H1 (cell line): ENCODE data around the gene CENPV. TPM values are rescaled to one million over a fixed set of nuclear protein-coding genes. Genes with fewer than 3 reads are reported as not detected.
"Not testable (repeated sequence)": the region's sequence is repeated elsewhere in the genome, so short reads cannot be mapped to it uniquely, and the experiment has no call there.

Source experiments
- CTCF ChIA-PET: fragments of 300-600 bp; sonication (Branson Sonifier 250); formaldehyde crosslinking; loops from one replicate; lab custom pipeline; 2021; ENCODE audit not compliant: partially characterized antibody; lab: Charles Lee
- POLR2A ChIA-PET: fragments of 300-600 bp; sonication (Branson Sonifier 250); formaldehyde crosslinking; loops from one replicate; lab custom pipeline; 2021; ENCODE audit warnings: inconsistent platforms; ENCODE audit not compliant: partially characterized antibody; lab: Charles Lee
- DNase-seq, 2 experiments: peaks; one replicate each; pipeline versions ENCODE4 v3.0.0 to v3.0.0-alpha.2; 2010 to 2022; ENCODE audit warnings: low spot score in 2 of 2, low read depth in 1 of 2, mixed read lengths in 1 of 2
- FAIRE-seq: peaks from 2 replicates; lab custom pipeline; 2011; peaks lifted over from hg19 to GRCh38; lab: Jason Lieb, UNC
- H2AFZ ChIP-seq: 2 replicates; pipeline ENCODE4 v1.8.1; 2012; ENCODE audit warnings: low read length, inconsistent platforms
- H2AK5ac ChIP-seq: 2 replicates; pipeline ENCODE4 v1.6.1; 2013; ENCODE audit warnings: low read depth, low read length
- H2BK120ac ChIP-seq: replicated peaks from 2 replicates; pipeline ENCODE3; 2013; ENCODE audit warnings: low read depth, low read length, inconsistent platforms
- H2BK12ac ChIP-seq: 2 replicates; pipeline ENCODE4 v1.6.1; 2013; ENCODE audit warnings: low read depth, low read length
- H2BK15ac ChIP-seq: 2 replicates; pipeline ENCODE4 v1.6.1; 2013; ENCODE audit warnings: low read length
- H2BK20ac ChIP-seq: 2 replicates; pipeline ENCODE4 v1.6.1; 2013; ENCODE audit warnings: low read length
- H2BK5ac ChIP-seq: 2 replicates; pipeline ENCODE4 v1.6.1; 2013; ENCODE audit warnings: low read depth, low read length
- H3K14ac ChIP-seq: 2 replicates; pipeline ENCODE4 v1.6.1; 2013; ENCODE audit warnings: inconsistent platforms; ENCODE audit not compliant: insufficient read length
- H3K18ac ChIP-seq: 2 replicates; pipeline ENCODE4 v1.6.1; 2013; ENCODE audit warnings: low read length; ENCODE audit errors: extremely low read depth
- H3K23ac ChIP-seq: 2 replicates; pipeline ENCODE4 v1.6.1; 2013; ENCODE audit warnings: inconsistent platforms; ENCODE audit not compliant: insufficient read length
- H3K23me2 ChIP-seq: 2 replicates; pipeline ENCODE4 v1.6.1; 2013; ENCODE audit warnings: low read depth, low read length
- H3K27ac ChIP-seq: 2 replicates; pipeline ENCODE4 v1.6.1; 2011; ENCODE audit warnings: low read depth, low read length, inconsistent platforms
- H3K27me3 ChIP-seq, 4 experiments: replicated peaks in 1 of 4; 1 replicate in 1 of 4; 2 replicates in 3 of 4; pipeline versions ENCODE4 v1.6.1 to v1.8.1; 2011 to 2013; ENCODE audit warnings: low read length in 3 of 4, mild to moderate bottlenecking in 3 of 4, inconsistent platforms in 2 of 4, mixed read lengths in 2 of 4, moderate library complexity in 1 of 4; ENCODE audit not compliant: control insufficient read depth in 3 of 4, insufficient read depth in 3 of 4; ENCODE audit errors: extremely low read depth in 1 of 4
- H3K36me3 ChIP-seq, 4 experiments: 2 replicates each; pipeline versions ENCODE4 v1.6.1 to v1.8.1; 2011 to 2013; ENCODE audit warnings: mild to moderate bottlenecking in 4 of 4, low read length in 3 of 4, moderate library complexity in 2 of 4, control low read depth in 1 of 4, inconsistent platforms in 1 of 4; ENCODE audit not compliant: insufficient read depth in 4 of 4, control insufficient read depth in 2 of 4
- H3K4ac ChIP-seq: replicated peaks from 2 replicates; pipeline ENCODE3; 2013; ENCODE audit warnings: low read length, low read depth, mixed read lengths, inconsistent platforms; ENCODE audit not compliant: insufficient read length
- H3K4me1 ChIP-seq, 4 experiments: replicated peaks in 1 of 4; 1 replicate in 1 of 4; 2 replicates in 3 of 4; pipeline versions ENCODE4 v1.6.1 to v1.8.1; 2011 to 2013; ENCODE audit warnings: low read length in 3 of 4, inconsistent platforms in 2 of 4, mixed read lengths in 1 of 4; ENCODE audit not compliant: insufficient read depth in 4 of 4, control insufficient read depth in 3 of 4
- H3K4me2 ChIP-seq, 2 experiments: 2 replicates each; pipeline versions ENCODE4 v1.6.1 to v1.8.1; 2011 to 2013; ENCODE audit warnings: low read depth in 2 of 2, low read length in 2 of 2, control low read depth in 1 of 2, inconsistent platforms in 1 of 2, mild to moderate bottlenecking in 1 of 2; ENCODE audit not compliant: insufficient read depth in 1 of 2
- H3K4me3 ChIP-seq, 4 experiments: fragments of 200-600, 300-600 bp in 1 of 4; sonication (generic), shearing (Covaris generic), sonication (Bioruptor Twin) in 1 of 4; 2 replicates each; pipeline versions ENCODE4 v1.5.1 to v1.8.1; 2011 to 2016; ENCODE audit warnings: low read length in 4 of 4, low read depth in 3 of 4, control low read depth in 2 of 4, inconsistent platforms in 2 of 4, mild to moderate bottlenecking in 2 of 4, mixed read lengths in 1 of 4, moderate library complexity in 1 of 4; ENCODE audit not compliant: insufficient read depth in 2 of 4; ENCODE audit errors: extremely low read depth in 1 of 4
- H3K56ac ChIP-seq: replicated peaks from 2 replicates; pipeline ENCODE3; 2013; ENCODE audit warnings: low read depth, mild to moderate bottlenecking, mixed read lengths, low read length, inconsistent platforms; ENCODE audit not compliant: insufficient read length
- H3K79me1 ChIP-seq: 2 replicates; pipeline ENCODE4 v1.6.1; 2013; ENCODE audit warnings: low read depth, low read length, control low read depth
- H3K79me2 ChIP-seq, 2 experiments: 2 replicates each; pipeline versions ENCODE4 v1.6.1 to v1.8.1; 2012 to 2013; ENCODE audit warnings: low read length in 2 of 2, mild to moderate bottlenecking in 2 of 2, inconsistent platforms in 1 of 2; ENCODE audit not compliant: insufficient read depth in 2 of 2, control insufficient read depth in 1 of 2
- H3K9ac ChIP-seq, 4 experiments: replicated peaks in 1 of 4; 1 replicate in 1 of 4; 2 replicates in 3 of 4; pipeline versions ENCODE4 v1.6.1 to v1.8.1; 2011 to 2013; ENCODE audit warnings: low read depth in 3 of 4, low read length in 3 of 4, control low read depth in 2 of 4, mild to moderate bottlenecking in 2 of 4, moderate library complexity in 2 of 4, inconsistent platforms in 1 of 4; ENCODE audit errors: extremely low read depth in 1 of 4
- H3K9me3 ChIP-seq, 2 experiments: 2 replicates each; pipeline versions ENCODE4 v1.6.1 to v1.8.1; 2012 to 2013; ENCODE audit warnings: mild to moderate bottlenecking in 2 of 2, moderate library complexity in 2 of 2, control low read depth in 1 of 2, inconsistent platforms in 1 of 2, low read depth in 1 of 2, low read length in 1 of 2, mixed read lengths in 1 of 2; ENCODE audit not compliant: insufficient read depth in 2 of 2
- H4K20me1 ChIP-seq, 2 experiments: replicated peaks in 1 of 2; 2 replicates each; pipeline versions ENCODE3 to v1.8.1; 2011 to 2013; ENCODE audit warnings: inconsistent platforms in 2 of 2, low read length in 2 of 2, mild to moderate bottlenecking in 1 of 2; ENCODE audit not compliant: insufficient read depth in 2 of 2, control insufficient read depth in 1 of 2
- H4K5ac ChIP-seq: 2 replicates; pipeline ENCODE4 v1.6.1; 2013; ENCODE audit warnings: low read length, low read depth, mixed read lengths, inconsistent platforms; ENCODE audit not compliant: insufficient read length
- H4K8ac ChIP-seq: 2 replicates; pipeline ENCODE4 v1.8.0; 2013; ENCODE audit warnings: mild to moderate bottlenecking, moderate library complexity, low read length, inconsistent platforms; ENCODE audit not compliant: insufficient read depth; ENCODE audit errors: extremely low read depth
- H4K91ac ChIP-seq: replicated peaks from 2 replicates; pipeline ENCODE3; 2013; ENCODE audit warnings: low read length, mixed read lengths, inconsistent platforms; ENCODE audit not compliant: insufficient read length
- WGBS, 2 experiments: shearing (Covaris generic) in 1 of 2; methylation state at CpG; one replicate each; pipeline versions ENCODE4 v1.1.6 to v1.1.7; 2013 to 2015; ENCODE audit warnings: low lambda C conversion rate in 2 of 2, mixed read lengths in 2 of 2, inconsistent platforms in 1 of 2, low coverage in 1 of 2, missing lambda C conversion rate in 1 of 2; ENCODE audit not compliant: insufficient replicate concordance in 2 of 2, insufficient coverage in 1 of 2, insufficient read length in 1 of 2; ENCODE audit errors: extremely low coverage in 1 of 2, missing lambda C conversion rate in 1 of 2; 5-methylcytosine and 5-hydroxymethylcytosine counted together
- polyA plus RNA-seq, 7 experiments: library from polyadenylated mRNA; depleted of rRNA in 3 of 7; stranded (reverse) in 5 of 7; unstranded in 2 of 7; fragments of >200 nt in 5 of 7; fragments of 200-250 nt in 2 of 7; gene quantifications; 1 replicate in 5 of 7; 2 replicates in 1 of 7; 4 replicates in 1 of 7; pipeline versions ENCODE4 v1.2.1 to v1.2.3, GENCODE V29; 2011 to 2013; ENCODE audit warnings: missing spikeins in 2 of 7, mixed read lengths in 2 of 7
- total RNA-seq: library from RNA; stranded (reverse); fragmentation: NEBNext Ultra II Directional; extraction: Animal tissue kit (Norgen Biotek cat#: 25700); gene quantifications from 2 replicates; pipeline ENCODE4 v1.2.1, GENCODE V29; 2021

CENPV gene
- total and polyA plus RNA-seq, 2 of the 8 experiments (the other 6 are each of a cell fraction or from before 2014, with no cell fraction given): 249 to 260 TPM

DNA sequence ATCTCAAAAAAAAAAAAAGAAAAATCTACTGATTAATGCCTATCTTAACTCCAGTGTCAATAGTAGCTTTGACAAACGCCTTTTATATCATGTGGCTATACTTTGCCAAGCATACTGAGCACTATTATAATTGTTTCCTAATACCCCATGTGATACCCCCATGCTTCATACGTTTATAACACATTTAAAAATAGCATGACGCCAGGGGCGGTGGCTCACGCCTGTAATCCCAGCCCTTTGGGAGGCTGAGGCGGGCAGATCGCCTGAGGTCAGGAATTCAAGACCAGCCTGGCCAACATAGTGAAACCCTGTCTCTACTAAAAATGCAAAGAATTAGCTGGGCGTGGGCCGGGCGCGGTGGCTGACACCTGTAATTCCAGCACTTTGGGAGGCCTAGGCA lies 39.2 kb upstream of the CENPV start:
- not testable (repeated sequence) for H4K91ac ChIP-seq, H3K9me3 ChIP-seq, H2BK5ac ChIP-seq, H3K27ac ChIP-seq, H3K4me1 ChIP-seq, H3K18ac ChIP-seq, H3K14ac ChIP-seq, H3K56ac ChIP-seq, DNase-seq, H3K27me3 ChIP-seq, H3K79me1 ChIP-seq, H4K8ac ChIP-seq, H2BK20ac ChIP-seq, H3K9ac ChIP-seq, H2BK15ac ChIP-seq, H3K23ac ChIP-seq, H2AFZ ChIP-seq, H3K4me2 ChIP-seq, H3K4me3 ChIP-seq, H3K4ac ChIP-seq, H3K79me2 ChIP-seq, H4K5ac ChIP-seq, H2AK5ac ChIP-seq, H2BK12ac ChIP-seq, H3K23me2 ChIP-seq, H2BK120ac ChIP-seq, FAIRE-seq, H3K36me3 ChIP-seq, H4K20me1 ChIP-seq
- WGBS, 2 experiments: 88% methylated on average over 11 of the region's 11 CpGs; no CpG with 5 or more reads in 1 of the 2 experiments
- POLR2A ChIA-PET: interaction anchor here (0.6 to 1.9 kb wide), 3 partner anchors 12 to 25 kb away, joined by 3 to 7 read pairs (median 3); partner anchors contain the start of gene UBB
- CTCF ChIA-PET: interaction anchor here (0.6 to 3.1 kb wide), 4 partner anchors 23 to 107 kb away, joined by 3 to 8 read pairs (median 3); partner anchors contain the start of gene TRPV2
